GM18873 (cell line): ENCODE measurements around the gene SIL1.
"Not testable (repeated sequence)": the region's sequence is repeated elsewhere in the genome, so short reads cannot be mapped to it uniquely, and the experiment has no call there.

ENCODE experiments used
- ATAC-seq: cut with Tn5 transposase; IDR thresholded peaks from one replicate; pipeline ENCODE4 v1.9.1; 2021; ENCODE audit warnings: mild to moderate bottlenecking, moderate library complexity, moderate number of reproducible peaks; ENCODE audit not compliant: unreplicated experiment, low FRiP score

SIL1 gene

GRCh38 chr5:139079225-139079990 lies 118.8 kb downstream of the SIL1 start:
- no peak for ATAC-seq

GRCh38 chr5:139078345-139078744 lies 119.8 kb downstream of the SIL1 start:
- ATAC-seq = no peak

GRCh38 chr5:139077899-139078298 lies 120.3 kb downstream of the SIL1 start:
- ATAC-seq = no peak

- no peak for ATAC-seq
Observed at GRCh38 chr5:139076111-139076510, 122.1 kb downstream of the SIL1 start.

GRCh38 chr5:139075066-139076050 lies 122.8 kb downstream of the SIL1 start:
- ATAC-seq = no peak

- not testable (repeated sequence) for ATAC-seq
Observed at GRCh38 chr5:139073956-139074355, 124.2 kb downstream of the SIL1 start.

GRCh38 chr5:139068494-139069151 lies 129.5 kb downstream of the SIL1 start:
- ATAC-seq = no peak

- ATAC-seq = no peak
Observed at GRCh38 chr5:139068060-139068459, 130.1 kb downstream of the SIL1 start.

GRCh38 chr5:139065306-139065705 lies 132.9 kb downstream of the SIL1 start:
- no peak for ATAC-seq

GRCh38 chr5:139064613-139065012 lies 133.6 kb downstream of the SIL1 start:
- ATAC-seq = no peak

GRCh38 chr5:139063664-139064054 lies 134.5 kb downstream of the SIL1 start:
- no peak for ATAC-seq

GRCh38 chr5:139062910-139063663 lies 135.1 kb downstream of the SIL1 start:
- ATAC-seq = no peak

- no peak for ATAC-seq
Observed at GRCh38 chr5:139061856-139062255, 136.3 kb downstream of the SIL1 start.

GRCh38 chr5:139061274-139061673 lies 136.9 kb downstream of the SIL1 start:
- no peak for ATAC-seq

GRCh38 chr5:139058121-139058520 lies 140.0 kb downstream of the SIL1 start:
- no peak for ATAC-seq

GRCh38 chr5:139057045-139057939 lies 140.9 kb downstream of the SIL1 start:
- ATAC-seq = not testable (repeated sequence)

- ATAC-seq = no peak
Observed at GRCh38 chr5:139052975-139053374, 145.2 kb downstream of the SIL1 start.

GRCh38 chr5:139051392-139051791 lies 146.8 kb downstream of the SIL1 start:
- no peak for ATAC-seq

- ATAC-seq = no peak
Observed at GRCh38 chr5:139050432-139050831, 147.7 kb downstream of the SIL1 start.
